HepG2 (cell line): Measurements from ENCODE around the gene FOXS1. TPM values are rescaled to one million over a fixed set of nuclear protein-coding genes. Genes with fewer than 3 reads are reported as not detected.

Source experiments
- ATAC-seq: fragments of 200-7000 bp; cut with Tn5 transposase; 3 replicates; pipeline ENCODE4 v1.9.1; 2020; ENCODE audit warnings: mild to moderate bottlenecking, moderate library complexity
- BruUV-seq: library from RNA; stranded (reverse); fragments of 400-500 nt; replicated peaks from 2 replicates; lab custom pipeline; 2021; lab: Mats Ljungman, UMichigan
- CTCF ChIA-PET: fragments of 300-600 bp; formaldehyde crosslinking; extraction: SDS; loops from one replicate; lab custom pipeline; 2021; ENCODE audit warnings: low total read pairs, inconsistent platforms, low intra/inter-chr PET ratio; lab: Yijun Ruan, JAX
- POLR2A ChIA-PET: fragments of 350-600 bp; sonication (Branson Sonifier 250); formaldehyde crosslinking; loops from one replicate; lab custom pipeline; 2020; ENCODE audit warnings: antibody characterized with exemption, inconsistent platforms; lab: Yijun Ruan, JAX
- DNase-seq: peaks from one replicate; pipeline ENCODE4 v3.0.0-alpha.2; 2015; ENCODE audit warnings: low spot score
- FAIRE-seq: peaks from 3 replicates; lab custom pipeline; 2011; peaks lifted over from hg19 to GRCh38; lab: Jason Lieb, UNC
- H2AFZ ChIP-seq: one replicate; pipeline ENCODE4 v1.6.1; 2011; ENCODE audit warnings: low read length, inconsistent platforms
- H3K27ac ChIP-seq: fragments of 300-600 bp; 3 replicates; pipeline ENCODE4 v1.8.0; 2011; ENCODE audit warnings: mixed run types, mild to moderate bottlenecking, mixed read lengths, low read length, inconsistent platforms; ENCODE audit not compliant: insufficient read depth; ENCODE audit errors: extremely low read length
- H3K27me3 ChIP-seq, 2 experiments: fragments of 200-600 bp in 1 of 2; 2 replicates in 1 of 2; 3 replicates in 1 of 2; pipeline versions ENCODE4 v1.6.0 to v1.8.0; 2011; ENCODE audit warnings: low read length in 2 of 2, mild to moderate bottlenecking in 2 of 2, moderate library complexity in 2 of 2, inconsistent platforms in 1 of 2; ENCODE audit not compliant: insufficient read depth in 2 of 2, control insufficient read depth in 1 of 2
- H3K36me3 ChIP-seq, 2 experiments: fragments of 200-600 bp in 1 of 2; replicated peaks in 1 of 2; 2 replicates in 1 of 2; 3 replicates in 1 of 2; pipeline versions ENCODE4 v1.5.1 to v1.8.0; 2011; ENCODE audit warnings: low read length in 2 of 2, inconsistent platforms in 1 of 2; ENCODE audit not compliant: insufficient read depth in 2 of 2, control insufficient read depth in 1 of 2
- H3K4me1 ChIP-seq: 2 replicates; pipeline ENCODE4 v1.5.1; 2012; ENCODE audit warnings: low read length, inconsistent platforms; ENCODE audit not compliant: insufficient read depth
- H3K4me2 ChIP-seq: 2 replicates; pipeline ENCODE4 v1.6.0; 2011; ENCODE audit warnings: low read depth, low read length, inconsistent platforms
- H3K4me3 ChIP-seq, 3 experiments: fragments of 200-600 bp in 1 of 3; sonication (generic), shearing (Covaris generic) in 1 of 3; replicated peaks in 1 of 3; 2 replicates each; pipeline ENCODE4 v1.5.1; 2011 to 2016; ENCODE audit warnings: low read length in 3 of 3, inconsistent platforms in 2 of 3, low read depth in 2 of 3, mild to moderate bottlenecking in 2 of 3, control low read depth in 1 of 3, mixed read lengths in 1 of 3; ENCODE audit not compliant: insufficient read depth in 1 of 3
- H3K79me2 ChIP-seq: one replicate; pipeline ENCODE4 v1.6.1; 2011; ENCODE audit warnings: low read length, inconsistent platforms; ENCODE audit not compliant: insufficient read depth
- H3K9ac ChIP-seq: 2 replicates; pipeline ENCODE4 v1.6.0; 2011; ENCODE audit warnings: mild to moderate bottlenecking, low read depth, low read length, inconsistent platforms; ENCODE audit not compliant: insufficient read depth
- H3K9me3 ChIP-seq: 2 replicates; pipeline ENCODE4 v1.5.1; 2012; ENCODE audit warnings: mild to moderate bottlenecking, low read length
- H4K20me1 ChIP-seq: 2 replicates; pipeline ENCODE4 v1.6.0; 2011; ENCODE audit warnings: inconsistent platforms, mild to moderate bottlenecking, low read length, moderate library complexity; ENCODE audit not compliant: insufficient read depth
- ATF7 ChIP-seq, 2 experiments: fragments of 450-650 bp in 1 of 2; sonication (generic) in 1 of 2; formaldehyde crosslinking in 1 of 2; IDR thresholded peaks; 2 replicates each; pipeline versions ENCODE4 v1.4.0 to v1.6.1; 2016 to 2020; ENCODE audit warnings: antibody characterized with exemption in 1 of 2, mild to moderate bottlenecking in 1 of 2, missing genetic modification reagents in 1 of 2
- ELK4 ChIP-seq: sonication (generic); formaldehyde crosslinking; IDR thresholded peaks from 2 replicates; pipeline ENCODE4 v1.9.0; 2021; ENCODE audit warnings: missing genetic modification reagents, borderline replicate concordance
- IRX3 ChIP-seq: sonication (generic); formaldehyde crosslinking; IDR thresholded peaks from 2 replicates; pipeline ENCODE4 v1.8.1; 2023; ENCODE audit warnings: mild to moderate bottlenecking, low read depth, missing genetic modification reagents, borderline replicate concordance
- JUNB ChIP-seq: sonication (generic); formaldehyde crosslinking; IDR thresholded peaks from 2 replicates; pipeline ENCODE4 v1.8.0; 2022; ENCODE audit warnings: missing genetic modification reagents, mild to moderate bottlenecking, borderline replicate concordance
- ZNF496 ChIP-seq: sonication (generic); formaldehyde crosslinking; IDR thresholded peaks from 2 replicates; pipeline ENCODE4 v1.8.1; 2023; ENCODE audit warnings: mild to moderate bottlenecking, moderate library complexity, missing genetic modification reagents; ENCODE audit not compliant: insufficient replicate concordance
- ZNF766 ChIP-seq: sonication (generic); formaldehyde crosslinking; IDR thresholded peaks from 2 replicates; pipeline ENCODE4 v1.5.0; 2020; ENCODE audit warnings: missing genetic modification reagents, borderline replicate concordance
- WGBS: methylation state at CpG from one replicate; pipeline ENCODE4 v1.1.6; 2017; ENCODE audit warnings: low lambda C conversion rate; 5-methylcytosine and 5-hydroxymethylcytosine counted together
- in situ Hi-C: cut with HindIII; loops from 2 replicates; pipeline ENCODE4 v1.10.0; 2017; ENCODE audit warnings: low pct_unique_long_range_greater_than_20kb; ENCODE audit not compliant: extremely low pct_ligation_motif_present
- intact Hi-C: fragments of 100-400 bp; cut with micrococcal nuclease; formaldehyde crosslinking; loops from one replicate; pipeline ENCODE4 v1.10.0; 2022; ENCODE audit not compliant: unreplicated experiment
- polyA plus RNA-seq, 8 experiments: library from polyadenylated mRNA; depleted of rRNA in 3 of 8; stranded (reverse) in 7 of 8; unstranded in 1 of 8; fragments of >200 nt; fragmentation: Illumina TruSeq in 4 of 8; extraction: Trizol in 4 of 8; gene quantifications; 2 replicates each; pipeline versions ENCODE4 v1.2.1 to v1.2.3, GENCODE V29; 2011 to 2016; ENCODE audit warnings: low read depth in 4 of 8, missing spikeins in 1 of 8, mixed read lengths in 1 of 8; ENCODE audit not compliant: insufficient read depth in 1 of 8
- total RNA-seq, 5 experiments: library from RNA; depleted of rRNA; stranded (reverse); fragments of >200 nt; fragmentation: Illumina TruSeq; extraction: Trizol; gene quantifications; 2 replicates each; pipeline ENCODE4 v1.2.3, GENCODE V29; 2016; ENCODE audit warnings: low read depth in 1 of 5

The FOXS1 gene
- total and polyA plus RNA-seq, 2 of the 13 experiments (the other 11 are each of a cell fraction or from before 2014, with no cell fraction given): not detected

- Histone ChIP-seq H3K9ac (no peak overlapping the region), H3K36me3 (no peaks in the 10 kb centered on the region), H3K79me2 (no peaks in the 10 kb centered on the region), H3K4me3 (no peak overlapping the region), H3K4me1 (no peaks in the 10 kb centered on the region), H3K27me3 (peaks cover 0 to 6% of the 10 kb centered on the region in 2 experiments; a peak in 3 of 5 replicates), H3K4me2 (no peak overlapping the region), H3K27ac (no peak overlapping the region), H2AFZ (no peak overlapping the region), H3K9me3 (no peaks in the 10 kb centered on the region), H4K20me1 (no peaks in the 10 kb centered on the region)
- ChIA-PET CTCF (no interaction called here), POLR2A (no interaction called here)
- no peak for TF ChIP-seq ELK4 (CRISPR knock-in tag)
- no peak for TF ChIP-seq ZNF766 (CRISPR knock-in tag)
- no peak for TF ChIP-seq IRX3 (CRISPR knock-in tag)
- no peak for TF ChIP-seq JUNB (CRISPR knock-in tag)
- no TSS peak for BruUV-seq
- DNase-seq: no peak
- FAIRE-seq: no peak
- intact Hi-C loops (no loop called here), in situ Hi-C loops (no loop called here)
- no peak for ATAC-seq
- WGBS: 10% methylated on average over 8 of the region's 8 CpGs
These were observed 45.2 kb upstream of the FOXS1 start for GRCh38 chr20:31890646-31891045.

GRCh38 chr20:31883829-31884228 lies 38.4 kb upstream of the FOXS1 start:
- Histone ChIP-seq H3K4me1 (peaks cover 30% of the 10 kb centered on the region), H3K27ac (no peak overlapping the region), H3K27me3 (no peaks in the 10 kb centered on the region; a peak in 1 of 5 replicates), H3K9me3 (no peaks in the 10 kb centered on the region), H3K4me3 (no peak overlapping the region), H3K36me3 (no peaks in the 10 kb centered on the region), H4K20me1 (no peaks in the 10 kb centered on the region), H3K4me2 (no peak overlapping the region), H3K79me2 (no peaks in the 10 kb centered on the region)
- CTCF ChIA-PET: no interaction called here
- in situ Hi-C loops (no loop called here), intact Hi-C loops (no loop called here)
- ATAC-seq (no peak), DNase-seq (no peak), FAIRE-seq (no peak)
- BruUV-seq: no TSS peak
- TF ChIP-seq ATF7 (IDR thresholded peaks at IDR 0.05) (peak; percentile 89), ATF7 (CRISPR knock-in tag; IDR thresholded peaks at IDR 0.05) (no peak), ZNF496 (CRISPR knock-in tag) (no peak)
- TF ChIP-seq, all 625 proteins: peak for 1
- no peak overlapping the region for H3K9ac ChIP-seq
- no peak overlapping the region for H2AFZ ChIP-seq
- POLR2A ChIA-PET: no interaction called here
